Activated naive CD8-positive, alpha-beta T cell (primary cell): ENCODE data around the gene SELENOO.

Experiments used
- H3K27ac Mint-ChIP-seq: one replicate; pipeline ENCODE4 v1.8.0; 2021; ENCODE audit warnings: mixed read lengths
- H3K27me3 Mint-ChIP-seq: one replicate; pipeline ENCODE4 v1.8.0; 2021; ENCODE audit warnings: mixed read lengths
- H3K36me3 Mint-ChIP-seq: one replicate; pipeline ENCODE4 v1.8.0; 2021; ENCODE audit warnings: mixed read lengths
- H3K4me1 Mint-ChIP-seq: one replicate; pipeline ENCODE4 v1.8.0; 2021; ENCODE audit warnings: low read depth, mixed read lengths
- H3K4me3 Mint-ChIP-seq: one replicate; pipeline ENCODE4 v1.8.0; 2021; ENCODE audit warnings: mild to moderate bottlenecking, mixed read lengths
- H3K9me3 Mint-ChIP-seq: one replicate; pipeline ENCODE4 v1.8.0; 2021; ENCODE audit warnings: low read depth, mixed read lengths

Gene SELENOO

GRCh38 chr22:50244420-50245213 is 43.8 kb downstream of the SELENOO start, which contains the start of gene TUBGCP6:
TSS of gene TUBGCP6 (minus strand) at chr22:50245023. CDS start at chr22:50244459, 564 bp downstream.
- Mint-ChIP-seq H3K36me3 (peaks cover 4% of the 10 kb centered on the region), H3K27ac (peak within 1 kb of the TSS; percentile 100), H3K4me1 (peaks cover 24% of the 10 kb centered on the region), H3K9me3 (no peaks in the 10 kb centered on the region), H3K4me3 (peak within 1 kb of the TSS; percentile 100), H3K27me3 (no peaks in the 10 kb centered on the region)

GRCh38 chr22:50245214-50246072 is 44.6 kb downstream of the SELENOO start:
- Mint-ChIP-seq H3K4me1 (peaks cover 26% of the 10 kb centered on the region), H3K4me3 (peak overlapping the region; percentile 100), H3K27ac (peak overlapping the region; percentile 100), H3K36me3 (peaks cover 4% of the 10 kb centered on the region), H3K9me3 (no peaks in the 10 kb centered on the region), H3K27me3 (no peaks in the 10 kb centered on the region)

GRCh38 chr22:50246242-50247175 is 45.7 kb downstream of the SELENOO start:
- Mint-ChIP-seq H3K36me3 (peaks cover 2% of the 10 kb centered on the region), H3K27ac (peak overlapping the region; percentile 34), H3K4me1 (peaks cover 20% of the 10 kb centered on the region), H3K27me3 (no peaks in the 10 kb centered on the region), H3K4me3 (peak overlapping the region; percentile 53), H3K9me3 (no peaks in the 10 kb centered on the region)

- Mint-ChIP-seq H3K36me3 (peaks cover 2% of the 10 kb centered on the region), H3K4me1 (peaks cover 9% of the 10 kb centered on the region), H3K27me3 (no peaks in the 10 kb centered on the region), H3K9me3 (no peaks in the 10 kb centered on the region), H3K4me3 (no peak overlapping the region), H3K27ac (no peak overlapping the region)
These were observed 46.9 kb downstream of the SELENOO start for GRCh38 chr22:50247748-50248147.

GRCh38 chr22:50248196-50249081 is 47.6 kb downstream of the SELENOO start:
- Mint-ChIP-seq H3K27ac (no peak overlapping the region), H3K36me3 (peaks cover 2% of the 10 kb centered on the region), H3K9me3 (no peaks in the 10 kb centered on the region), H3K4me3 (no peak overlapping the region), H3K4me1 (peaks cover 8% of the 10 kb centered on the region), H3K27me3 (no peaks in the 10 kb centered on the region)

- Mint-ChIP-seq H3K4me1 (peaks cover 6% of the 10 kb centered on the region), H3K9me3 (no peaks in the 10 kb centered on the region), H3K36me3 (peaks cover 2% of the 10 kb centered on the region), H3K27ac (no peak overlapping the region), H3K27me3 (no peaks in the 10 kb centered on the region), H3K4me3 (peak overlapping the region; percentile 81)
These were observed 48.8 kb downstream of the SELENOO start for GRCh38 chr22:50249341-50250248.

GRCh38 chr22:50250249-50250554 is 49.4 kb downstream of the SELENOO start:
- Mint-ChIP-seq H3K36me3 (no peaks in the 10 kb centered on the region), H3K9me3 (no peaks in the 10 kb centered on the region), H3K4me1 (peaks cover 4% of the 10 kb centered on the region), H3K4me3 (peak overlapping the region; percentile 81), H3K27me3 (no peaks in the 10 kb centered on the region), H3K27ac (no peak overlapping the region)

- no peaks in the 10 kb centered on the region for H3K36me3 Mint-ChIP-seq
- H3K27me3 Mint-ChIP-seq, result no peaks in the 10 kb centered on the region
- H3K4me1 Mint-ChIP-seq, result peaks cover 4% of the 10 kb centered on the region
- H3K9me3 Mint-ChIP-seq, result no peaks in the 10 kb centered on the region
- peak within 1 kb of the TSS; percentile 81 for H3K4me3 Mint-ChIP-seq
- peak within 1 kb of the TSS; percentile 61 for H3K27ac Mint-ChIP-seq
These were observed 50.0 kb downstream of the SELENOO start, which contains the start of gene HDAC10 for GRCh38 chr22:50250555-50251476. TSS of gene HDAC10 (minus strand) at chr22:50251265. CDS start at chr22:50251032, 233 bp downstream.

- Mint-ChIP-seq H3K4me3 (peak overlapping the region; percentile 56), H3K27ac (no peak overlapping the region), H3K36me3 (no peaks in the 10 kb centered on the region), H3K27me3 (no peaks in the 10 kb centered on the region), H3K9me3 (no peaks in the 10 kb centered on the region), H3K4me1 (peaks cover 4% of the 10 kb centered on the region)
These were observed 50.8 kb downstream of the SELENOO start for GRCh38 chr22:50251477-50252081.

- no peaks in the 10 kb centered on the region for H3K27me3 Mint-ChIP-seq
- H3K36me3 Mint-ChIP-seq, result no peaks in the 10 kb centered on the region
- no peak overlapping the region for H3K27ac Mint-ChIP-seq
- peaks cover 4% of the 10 kb centered on the region for H3K4me1 Mint-ChIP-seq
- peak overlapping the region; percentile 56 for H3K4me3 Mint-ChIP-seq
- no peaks in the 10 kb centered on the region for H3K9me3 Mint-ChIP-seq
These were observed 51.6 kb downstream of the SELENOO start for GRCh38 chr22:50252082-50253045.
